ENCODE results near the gene MTURN.
A peak's percentile ranks its signal among the peaks of the same experiment; 100 is the strongest.

GRCh38 chr7:30159698-30160143, 24.9 kb downstream of the MTURN start:
- TF ChIP-seq CTCF (IDR thresholded peaks at IDR 0.05; ENCODE audit: extremely low read depth in 1 of 2, insufficient read depth in 1 of 2, low read depth in 1 of 2, low read length in 2 of 2) (peak in 1 of 2 donors; percentile 28), POLR2A (IDR thresholded peaks at IDR 0.05; ENCODE audit: low read depth, low read length) (no peak), MAX (IDR thresholded peaks at IDR 0.05; ENCODE audit: insufficient read depth, insufficient read length) (no peak)

Measured in endothelial cell of umbilical vein (primary cell).